IMR-90 (cell line): Measurements from ENCODE around the gene ATP1B2. TPM values are rescaled to one million over a fixed set of nuclear protein-coding genes. Genes with fewer than 3 reads are reported as not detected.

Source experiments
- ATAC-seq: fragments of 200-7000 bp; cut with Tn5 transposase; 2 replicates; pipeline ENCODE4 v1.9.1; 2020; ENCODE audit warnings: low read depth, mild to moderate bottlenecking, moderate library complexity
- BruUV-seq: library from RNA; stranded (reverse); fragments of 400-500 nt; replicated peaks from 2 replicates; lab custom pipeline; 2021; lab: Mats Ljungman, UMichigan
- CTCF ChIA-PET: fragments of 300-600 bp; formaldehyde crosslinking; extraction: SDS; loops from one replicate; lab custom pipeline; 2021; ENCODE audit warnings: antibody characterized with exemption; lab: Yijun Ruan, JAX
- POLR2A ChIA-PET: fragments of 300-600 bp; sonication (Branson Sonifier 250); formaldehyde crosslinking; loops from one replicate; lab custom pipeline; 2022; ENCODE audit warnings: antibody characterized with exemption; ENCODE audit not compliant: unreplicated experiment; lab: Charles Lee
- DNase-seq: peaks from one replicate; pipeline ENCODE4 v3.0.0; 2013
- H2AFZ ChIP-seq: replicated peaks from 2 replicates; pipeline ENCODE3; 2013; ENCODE audit warnings: low read length, mild to moderate bottlenecking; ENCODE audit not compliant: poor library complexity
- H2AK5ac ChIP-seq: 2 replicates; pipeline ENCODE4 v1.6.1; 2013; ENCODE audit warnings: low read depth, low read length, inconsistent platforms
- H2AK9ac ChIP-seq: replicated peaks from 2 replicates; pipeline ENCODE3; 2013; ENCODE audit warnings: mild to moderate bottlenecking, low read depth, low read length, moderate library complexity; ENCODE audit not compliant: poor library complexity
- H2BK120ac ChIP-seq: 2 replicates; pipeline ENCODE4 v1.6.1; 2013; ENCODE audit warnings: low read depth, low read length, inconsistent platforms
- H2BK15ac ChIP-seq: 3 replicates; pipeline ENCODE4 v1.6.1; 2013; ENCODE audit warnings: low read depth, low read length, inconsistent platforms
- H2BK20ac ChIP-seq: 2 replicates; pipeline ENCODE4 v1.6.1; 2013; ENCODE audit warnings: low read depth, mild to moderate bottlenecking, inconsistent platforms, low read length, moderate library complexity
- H2BK5ac ChIP-seq: 2 replicates; pipeline ENCODE4 v1.6.1; 2013; ENCODE audit warnings: mild to moderate bottlenecking, low read depth, low read length, inconsistent platforms; ENCODE audit not compliant: poor library complexity, severe bottlenecking
- H3K14ac ChIP-seq: replicated peaks from 2 replicates; pipeline ENCODE4 v1.6.1; 2013; ENCODE audit warnings: low read depth, low read length, inconsistent platforms
- H3K18ac ChIP-seq: 2 replicates; pipeline ENCODE4 v1.6.1; 2013; ENCODE audit warnings: low read depth, low read length, control low read depth
- H3K23ac ChIP-seq: 2 replicates; pipeline ENCODE4 v1.6.1; 2013; ENCODE audit warnings: low read depth, low read length, inconsistent platforms
- H3K27ac ChIP-seq: 2 replicates; pipeline ENCODE4 v1.5.1; 2013; ENCODE audit warnings: mild to moderate bottlenecking, control low read depth, low read length; ENCODE audit not compliant: insufficient read depth
- H3K27me3 ChIP-seq: 2 replicates; pipeline ENCODE4 v1.6.1; 2013; ENCODE audit warnings: low read length; ENCODE audit not compliant: control insufficient read depth, insufficient read depth
- H3K36me3 ChIP-seq: 2 replicates; pipeline ENCODE4 v1.6.1; 2013; ENCODE audit warnings: low read length, mixed read lengths; ENCODE audit not compliant: control insufficient read depth, insufficient read depth
- H3K4ac ChIP-seq: 2 replicates; pipeline ENCODE4 v1.6.1; 2013; ENCODE audit warnings: low read depth, low read length, inconsistent platforms
- H3K4me1 ChIP-seq: 2 replicates; pipeline ENCODE4 v1.6.1; 2013; ENCODE audit warnings: low read length, mixed read lengths; ENCODE audit not compliant: control insufficient read depth, insufficient read depth
- H3K4me2 ChIP-seq: 2 replicates; pipeline ENCODE4 v1.6.1; 2013; ENCODE audit warnings: low read depth, mild to moderate bottlenecking, control low read depth, low read length, moderate library complexity
- H3K4me3 ChIP-seq: 2 replicates; pipeline ENCODE4 v1.5.1; 2013; ENCODE audit warnings: low read depth, mild to moderate bottlenecking, control low read depth, low read length, moderate library complexity; ENCODE audit not compliant: insufficient read depth
- H3K56ac ChIP-seq: 2 replicates; pipeline ENCODE4 v1.6.1; 2013; ENCODE audit warnings: low read length, inconsistent platforms; ENCODE audit not compliant: insufficient read depth; ENCODE audit errors: extremely low read depth
- H3K79me1 ChIP-seq, 2 experiments: 2 replicates each; pipeline ENCODE4 v1.6.1; 2013; ENCODE audit warnings: low read length in 2 of 2, inconsistent platforms in 1 of 2, low read depth in 1 of 2
- H3K9ac ChIP-seq: 2 replicates; pipeline ENCODE4 v1.6.1; 2013; ENCODE audit warnings: low read depth, low read length, control low read depth
- H3K9me1 ChIP-seq: 2 replicates; pipeline ENCODE4 v1.6.1; 2013; ENCODE audit warnings: low read length, inconsistent platforms; ENCODE audit not compliant: insufficient read depth
- H3K9me3 ChIP-seq: 2 replicates; pipeline ENCODE4 v1.6.1; 2013; ENCODE audit warnings: low read length; ENCODE audit not compliant: control insufficient read depth, insufficient read depth
- H4K20me1 ChIP-seq: 2 replicates; pipeline ENCODE4 v1.6.1; 2013; ENCODE audit warnings: low read length, inconsistent platforms; ENCODE audit not compliant: insufficient read depth
- H4K5ac ChIP-seq: 2 replicates; pipeline ENCODE4 v1.6.1; 2013; ENCODE audit warnings: mild to moderate bottlenecking, low read depth, low read length, control low read depth
- H4K8ac ChIP-seq, 2 experiments: 2 replicates each; pipeline ENCODE4 v1.6.1; 2013; ENCODE audit warnings: low read depth in 2 of 2, low read length in 2 of 2, control low read depth in 1 of 2, inconsistent platforms in 1 of 2
- H4K91ac ChIP-seq: 2 replicates; pipeline ENCODE4 v1.6.1; 2013; ENCODE audit warnings: low read depth, low read length, inconsistent platforms; ENCODE audit not compliant: insufficient read depth
- BHLHE40 ChIP-seq: fragments of 150-350 bp; IDR thresholded peaks from 2 replicates; pipeline ENCODE4 v1.6.1; 2016; ENCODE audit warnings: mild to moderate bottlenecking, low read depth, low read length
- CHD1 ChIP-seq: IDR thresholded peaks from 2 replicates; pipeline ENCODE4 v1.6.1; 2012; ENCODE audit warnings: low read depth, low read length, improper control_type of control experiment
- FOS ChIP-seq: fragments of 150-350 bp; IDR thresholded peaks from 2 replicates; pipeline ENCODE4 v1.6.1; 2016; ENCODE audit warnings: low read depth, low read length
- MAFK ChIP-seq: IDR thresholded peaks from 2 replicates; pipeline ENCODE4 v1.6.1; 2012; ENCODE audit warnings: low read depth, low read length, improper control_type of control experiment
- MAZ ChIP-seq: IDR thresholded peaks from 2 replicates; pipeline ENCODE4 v1.6.1; 2012; ENCODE audit warnings: low read depth, mild to moderate bottlenecking, low read length, improper control_type of control experiment, moderate library complexity, borderline replicate concordance
- MXI1 ChIP-seq: IDR thresholded peaks from 2 replicates; pipeline ENCODE4 v1.6.1; 2012; ENCODE audit warnings: low read depth, mild to moderate bottlenecking, low read length, moderate library complexity, borderline replicate concordance
- NFE2L2 ChIP-seq: fragments of 150-350 bp; IDR thresholded peaks from 2 replicates; pipeline ENCODE4 v1.6.1; 2016; ENCODE audit warnings: low read depth, mild to moderate bottlenecking, low read length
- POLR2A ChIP-seq: IDR thresholded peaks from 2 replicates; pipeline ENCODE4 v1.6.1; 2012; ENCODE audit warnings: mild to moderate bottlenecking, low read depth, low read length
- RAD21 ChIP-seq: IDR thresholded peaks from 2 replicates; pipeline ENCODE4 v1.6.1; 2012; ENCODE audit warnings: low read length, improper control_type of control experiment
- RFX5 ChIP-seq: IDR thresholded peaks from 2 replicates; pipeline ENCODE4 v1.8.0; 2012; ENCODE audit warnings: low read depth, mild to moderate bottlenecking, low read length, moderate library complexity
- SMC3 ChIP-seq: fragments of 150-350 bp; IDR thresholded peaks from 2 replicates; pipeline ENCODE4 v1.6.1; 2016; ENCODE audit warnings: low read depth, mild to moderate bottlenecking, antibody characterized with exemption, low read length, moderate library complexity
- USF2 ChIP-seq: fragments of 150-350 bp; IDR thresholded peaks from 2 replicates; pipeline ENCODE4 v1.6.1; 2017; ENCODE audit warnings: mild to moderate bottlenecking, antibody characterized with exemption, low read length, low read depth
- WGBS, 2 experiments: methylation state at CpG; one replicate each; pipeline versions ENCODE4 v1.1.5 to v1.1.7; 2013; ENCODE audit warnings: missing lambda C conversion rate in 2 of 2; ENCODE audit not compliant: insufficient read length in 1 of 2; ENCODE audit errors: extremely low coverage in 2 of 2; 5-methylcytosine and 5-hydroxymethylcytosine counted together
- dilution Hi-C: fragments of 300-500 bp; cut with HindIII; formaldehyde crosslinking; loops from one replicate; pipeline ENCODE4 v1.14.3; 2018; ENCODE audit warnings: low sequenced_read_pairs; ENCODE audit not compliant: unreplicated experiment
- in situ Hi-C: fragments of 300-500 bp; cut with MboI; formaldehyde crosslinking; loops from 3 replicates; pipeline ENCODE4 v1.14.3; 2019; ENCODE audit warnings: low sequenced_read_pairs, inconsistent platforms, mixed read lengths
- intact Hi-C: fragments of 100-400 bp; cut with micrococcal nuclease; formaldehyde crosslinking; loops from 2 replicates; pipeline ENCODE4 v1.10.0; 2022
- polyA plus RNA-seq, 3 experiments: library from polyadenylated mRNA; depleted of rRNA; stranded (reverse); fragments of >200 nt; gene quantifications; 2 replicates each; pipeline ENCODE4 v1.2.3, GENCODE V29; 2012; ENCODE audit warnings: low replicate concordance in 1 of 3
- total RNA-seq: library from RNA; depleted of rRNA; stranded (reverse); fragments of >200 nt; gene quantifications from 2 replicates; pipeline ENCODE4 v1.2.3, GENCODE V29; 2012
- TF ChIP-seq, protein P1 (sequence below): fragments of 150-350 bp; IDR thresholded peaks from 2 replicates; pipeline ENCODE4 v1.6.1; 2016; ENCODE audit warnings: low read depth, mild to moderate bottlenecking, low read length, moderate library complexity, borderline replicate concordance
- TF ChIP-seq, protein P2 (sequence below): conservative IDR thresholded peaks from 2 replicates; pipeline ENCODE4 v1.5.1; 2012; ENCODE audit warnings: mild to moderate bottlenecking, low read depth, low read length, improper control_type of control experiment

Gene ATP1B2
- total and polyA plus RNA-seq, 2 of the 4 experiments (the other 2 are of a cell fraction): 0.02 TPM; not detected in 1

DNA sequence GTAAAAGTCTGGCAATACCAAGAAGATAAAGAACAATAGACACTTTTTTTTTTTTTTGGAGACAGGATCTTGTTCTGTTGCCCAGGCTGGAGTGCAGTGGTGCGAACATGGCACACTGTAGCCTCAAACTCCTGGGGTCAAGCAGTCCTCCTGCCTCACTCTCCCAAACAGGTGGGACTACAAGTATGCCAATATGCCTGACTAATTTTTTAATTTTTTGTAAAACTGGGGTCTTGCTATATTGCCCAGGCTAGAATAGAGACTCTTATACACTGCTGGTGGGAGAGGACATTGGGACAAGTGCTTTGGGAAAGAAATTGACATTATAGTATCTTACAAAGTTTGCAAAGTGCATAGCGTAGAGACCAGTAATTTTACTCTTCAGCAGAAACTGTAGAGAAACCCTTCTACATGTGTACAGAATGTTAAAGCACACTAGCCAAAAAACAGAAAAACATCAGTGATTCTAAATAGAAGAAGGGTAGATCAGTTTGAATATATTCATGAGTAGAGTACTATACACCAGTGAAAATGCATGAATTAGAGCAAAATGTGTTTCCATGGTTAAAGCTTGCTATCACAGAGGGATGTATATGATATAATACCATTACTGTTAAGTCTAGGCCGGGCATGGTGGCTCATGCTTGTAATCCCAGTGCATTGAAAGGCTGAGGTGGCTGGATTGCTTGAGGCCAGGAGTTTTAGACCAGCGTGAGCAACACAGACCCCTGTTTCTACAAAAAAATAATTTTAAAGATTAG lies 47.3 kb downstream of the ATP1B2 start:
- no peak overlapping the region for H3K4me2 ChIP-seq
- H2AFZ ChIP-seq: no peak overlapping the region
- H4K5ac ChIP-seq: no peak overlapping the region
- no peak overlapping the region for H3K56ac ChIP-seq
- H2BK20ac ChIP-seq: no peak overlapping the region
- intact Hi-C loops (no loop called here), dilution Hi-C loops (no loop called here), in situ Hi-C loops (no loop called here)
- no peak overlapping the region for H3K14ac ChIP-seq
- no peaks in the 10 kb centered on the region for H3K4me1 ChIP-seq
- H4K20me1 ChIP-seq: no peaks in the 10 kb centered on the region
- DNase-seq: no peak
- no peak overlapping the region for H2BK120ac ChIP-seq
- no peak for ATAC-seq
- no peak overlapping the region for H2AK5ac ChIP-seq
- no peak overlapping the region for H3K27ac ChIP-seq
- no peak overlapping the region for H2BK5ac ChIP-seq
- no peak overlapping the region for H3K23ac ChIP-seq
- H4K91ac ChIP-seq: no peak overlapping the region
- H3K4me3 ChIP-seq: no peak overlapping the region
- H2BK15ac ChIP-seq: no peak overlapping the region
- CTCF ChIA-PET: no interaction called here
- H3K9me1 ChIP-seq: no peaks in the 10 kb centered on the region
- H3K4ac ChIP-seq: no peak overlapping the region
- TF ChIP-seq SMC3 (no peak), CHD1 (no peak), POLR2A (no peak), MAFK (no peak), RFX5 (no peak), MAZ (no peak), RAD21 (no peak), MXI1 (no peak), NFE2L2 (no peak), FOS (no peak), USF2 (no peak), BHLHE40 (no peak)
- TF ChIP-seq, protein P1, sequence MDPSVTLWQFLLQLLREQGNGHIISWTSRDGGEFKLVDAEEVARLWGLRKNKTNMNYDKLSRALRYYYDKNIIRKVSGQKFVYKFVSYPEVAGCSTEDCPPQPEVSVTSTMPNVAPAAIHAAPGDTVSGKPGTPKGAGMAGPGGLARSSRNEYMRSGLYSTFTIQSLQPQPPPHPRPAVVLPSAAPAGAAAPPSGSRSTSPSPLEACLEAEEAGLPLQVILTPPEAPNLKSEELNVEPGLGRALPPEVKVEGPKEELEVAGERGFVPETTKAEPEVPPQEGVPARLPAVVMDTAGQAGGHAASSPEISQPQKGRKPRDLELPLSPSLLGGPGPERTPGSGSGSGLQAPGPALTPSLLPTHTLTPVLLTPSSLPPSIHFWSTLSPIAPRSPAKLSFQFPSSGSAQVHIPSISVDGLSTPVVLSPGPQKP: no peak
- TF ChIP-seq, protein P2, sequence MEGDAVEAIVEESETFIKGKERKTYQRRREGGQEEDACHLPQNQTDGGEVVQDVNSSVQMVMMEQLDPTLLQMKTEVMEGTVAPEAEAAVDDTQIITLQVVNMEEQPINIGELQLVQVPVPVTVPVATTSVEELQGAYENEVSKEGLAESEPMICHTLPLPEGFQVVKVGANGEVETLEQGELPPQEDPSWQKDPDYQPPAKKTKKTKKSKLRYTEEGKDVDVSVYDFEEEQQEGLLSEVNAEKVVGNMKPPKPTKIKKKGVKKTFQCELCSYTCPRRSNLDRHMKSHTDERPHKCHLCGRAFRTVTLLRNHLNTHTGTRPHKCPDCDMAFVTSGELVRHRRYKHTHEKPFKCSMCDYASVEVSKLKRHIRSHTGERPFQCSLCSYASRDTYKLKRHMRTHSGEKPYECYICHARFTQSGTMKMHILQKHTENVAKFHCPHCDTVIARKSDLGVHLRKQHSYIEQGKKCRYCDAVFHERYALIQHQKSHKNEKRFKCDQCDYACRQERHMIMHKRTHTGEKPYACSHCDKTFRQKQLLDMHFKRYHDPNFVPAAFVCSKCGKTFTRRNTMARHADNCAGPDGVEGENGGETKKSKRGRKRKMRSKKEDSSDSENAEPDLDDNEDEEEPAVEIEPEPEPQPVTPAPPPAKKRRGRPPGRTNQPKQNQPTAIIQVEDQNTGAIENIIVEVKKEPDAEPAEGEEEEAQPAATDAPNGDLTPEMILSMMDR: no peak
- POLR2A ChIA-PET: no interaction called here
- no peak overlapping the region for H2AK9ac ChIP-seq
- no peaks in the 10 kb centered on the region for H3K9me3 ChIP-seq
- H3K27me3 ChIP-seq: no peaks in the 10 kb centered on the region
- no peak overlapping the region for H3K9ac ChIP-seq
- H4K8ac ChIP-seq: no peak overlapping the region
- no peaks in the 10 kb centered on the region; a peak in 1 of 4 replicates for H3K79me1 ChIP-seq
- H3K18ac ChIP-seq: no peak overlapping the region
- no CpG with 5 or more reads among the region's 4 CpGs for WGBS, 2 experiments
- BruUV-seq: no TSS peak
- peaks cover 13% of the 10 kb centered on the region for H3K36me3 ChIP-seq
